Neuron (in vitro differentiated cells): ENCODE data around the gene TEX261.
A peak's percentile ranks its signal among the peaks of the same experiment; 100 is the strongest.

Experiments
- H2AFZ ChIP-seq: one replicate; pipeline ENCODE4 v1.6.1; 2013; ENCODE audit warnings: low read depth, mild to moderate bottlenecking, inconsistent platforms, low read length, moderate library complexity
- H3K27me3 ChIP-seq: one replicate; pipeline ENCODE4 v1.6.1; 2013; ENCODE audit warnings: low read length; ENCODE audit not compliant: insufficient read depth
- H3K36me3 ChIP-seq: one replicate; pipeline ENCODE4 v1.6.1; 2013; ENCODE audit warnings: low read length; ENCODE audit not compliant: insufficient read depth
- H3K4me1 ChIP-seq: one replicate; pipeline ENCODE4 v1.6.1; 2013; ENCODE audit warnings: low read length; ENCODE audit not compliant: insufficient read depth
- H3K4me3 ChIP-seq: 2 replicates; pipeline ENCODE4 v1.5.1; 2013; ENCODE audit warnings: mild to moderate bottlenecking, low read length, moderate library complexity
- H3K9me3 ChIP-seq: one replicate; pipeline ENCODE4 v1.6.1; 2013; ENCODE audit warnings: low read length

TEX261 gene

DNA sequence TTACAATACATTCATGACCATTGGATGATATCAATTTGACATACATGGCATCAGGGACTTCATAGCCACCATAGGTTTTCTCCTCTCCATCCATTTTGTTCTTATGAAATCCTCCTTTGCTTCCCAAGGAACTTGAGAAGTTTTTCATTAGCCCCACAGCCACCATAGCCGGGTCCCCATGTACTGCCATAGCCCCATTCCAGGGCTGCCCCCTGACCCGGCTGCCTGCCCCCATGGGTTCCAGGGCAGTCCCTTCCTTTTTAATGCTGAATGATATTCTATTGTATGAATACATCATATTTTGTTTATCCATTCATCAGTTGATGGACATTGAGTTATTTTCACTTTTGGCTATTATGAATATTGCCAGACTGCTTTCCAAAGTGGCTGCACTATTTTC is 38.5 kb downstream of the TEX261 start:
- Histone ChIP-seq H3K4me3 (no peak overlapping the region), H3K9me3 (no peaks in the 10 kb centered on the region), H3K36me3 (no peaks in the 10 kb centered on the region), H3K27me3 (no peaks in the 10 kb centered on the region), H3K4me1 (no peaks in the 10 kb centered on the region), H2AFZ (no peak overlapping the region)

GRCh38 chr2:70954886-70955285 is 39.8 kb downstream of the TEX261 start:
- Histone ChIP-seq H3K36me3 (no peaks in the 10 kb centered on the region), H3K27me3 (no peaks in the 10 kb centered on the region), H3K9me3 (no peaks in the 10 kb centered on the region), H2AFZ (no peak overlapping the region), H3K4me1 (no peaks in the 10 kb centered on the region), H3K4me3 (no peak overlapping the region)

GRCh38 chr2:70949086-70949485 is 45.6 kb downstream of the TEX261 start:
- Histone ChIP-seq H3K4me3 (no peak overlapping the region), H3K36me3 (no peaks in the 10 kb centered on the region), H3K27me3 (no peaks in the 10 kb centered on the region), H3K9me3 (no peaks in the 10 kb centered on the region), H3K4me1 (peaks cover 15% of the 10 kb centered on the region), H2AFZ (no peak overlapping the region)

GRCh38 chr2:70948337-70949003 is 46.2 kb downstream of the TEX261 start:
- H3K36me3 ChIP-seq, result no peaks in the 10 kb centered on the region
- H3K27me3 ChIP-seq, result no peaks in the 10 kb centered on the region
- peak overlapping the region; percentile 13 for H3K4me3 ChIP-seq
- no peak overlapping the region for H2AFZ ChIP-seq
- peaks cover 22% of the 10 kb centered on the region for H3K4me1 ChIP-seq
- H3K9me3 ChIP-seq, result no peaks in the 10 kb centered on the region

DNA sequence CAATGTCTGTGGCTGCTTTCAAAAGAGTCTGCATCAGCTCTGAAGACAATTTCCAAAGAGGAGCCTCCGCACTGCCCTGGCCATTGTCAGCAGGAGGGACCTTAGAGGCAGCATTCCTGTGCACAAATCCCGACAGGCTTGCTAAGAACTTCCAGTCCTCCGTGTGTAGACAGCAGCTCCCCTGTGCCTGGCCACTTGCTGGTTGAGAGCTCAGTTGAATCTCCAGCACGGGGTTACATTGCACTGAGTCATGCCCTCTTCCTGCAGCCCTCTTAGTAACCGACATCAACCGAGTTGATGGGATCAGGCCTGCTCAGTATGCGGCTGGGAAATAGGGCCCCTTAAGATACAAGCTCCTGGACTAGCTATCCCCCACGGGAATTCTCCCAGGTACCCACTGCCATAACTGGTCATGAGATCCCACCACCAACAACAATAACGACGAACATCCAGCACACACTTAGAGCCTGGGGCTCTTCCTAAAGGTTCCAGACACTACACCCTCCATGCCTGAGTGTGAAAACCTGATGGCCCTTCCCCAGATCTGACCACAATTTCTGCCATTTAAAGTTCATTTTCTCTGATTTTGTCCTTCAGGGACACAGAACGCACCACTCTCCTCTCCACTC is 47.0 kb downstream of the TEX261 start:
- Histone ChIP-seq H2AFZ (no peak overlapping the region), H3K9me3 (no peaks in the 10 kb centered on the region), H3K36me3 (no peaks in the 10 kb centered on the region), H3K4me3 (no peak overlapping the region), H3K27me3 (no peaks in the 10 kb centered on the region), H3K4me1 (peaks cover 30% of the 10 kb centered on the region)

- Histone ChIP-seq H3K9me3 (no peaks in the 10 kb centered on the region), H3K4me3 (no peak overlapping the region), H3K36me3 (no peaks in the 10 kb centered on the region), H3K4me1 (peaks cover 37% of the 10 kb centered on the region), H3K27me3 (no peaks in the 10 kb centered on the region), H2AFZ (no peak overlapping the region)
These were observed 47.7 kb downstream of the TEX261 start for GRCh38 chr2:70946832-70947442.

- no peaks in the 10 kb centered on the region for H3K9me3 ChIP-seq
- no peaks in the 10 kb centered on the region for H3K27me3 ChIP-seq
- H3K4me3 ChIP-seq, result no peak overlapping the region
- no peak overlapping the region for H2AFZ ChIP-seq
- H3K4me1 ChIP-seq, result peaks cover 43% of the 10 kb centered on the region
- no peaks in the 10 kb centered on the region for H3K36me3 ChIP-seq
These were observed 50.5 kb downstream of the TEX261 start for GRCh38 chr2:70944111-70944690.

GRCh38 chr2:70943205-70943871 is 51.3 kb downstream of the TEX261 start:
- H3K36me3 ChIP-seq, result no peaks in the 10 kb centered on the region
- H3K9me3 ChIP-seq, result no peaks in the 10 kb centered on the region
- H3K27me3 ChIP-seq, result no peaks in the 10 kb centered on the region
- H3K4me1 ChIP-seq, result peaks cover 50% of the 10 kb centered on the region
- H2AFZ ChIP-seq, result no peak overlapping the region
- H3K4me3 ChIP-seq, result no peak overlapping the region

GRCh38 chr2:70942396-70943204 is 52.1 kb downstream of the TEX261 start:
- Histone ChIP-seq H3K36me3 (no peaks in the 10 kb centered on the region), H3K4me1 (peaks cover 49% of the 10 kb centered on the region), H3K4me3 (no peak overlapping the region), H3K9me3 (no peaks in the 10 kb centered on the region), H2AFZ (no peak overlapping the region), H3K27me3 (no peaks in the 10 kb centered on the region)

- no peak overlapping the region for H3K4me3 ChIP-seq
- H3K36me3 ChIP-seq, result no peaks in the 10 kb centered on the region
- no peaks in the 10 kb centered on the region for H3K9me3 ChIP-seq
- H2AFZ ChIP-seq, result no peak overlapping the region
- H3K27me3 ChIP-seq, result no peaks in the 10 kb centered on the region
- H3K4me1 ChIP-seq, result peaks cover 47% of the 10 kb centered on the region
These were observed 53.0 kb downstream of the TEX261 start for GRCh38 chr2:70941701-70942100.

DNA sequence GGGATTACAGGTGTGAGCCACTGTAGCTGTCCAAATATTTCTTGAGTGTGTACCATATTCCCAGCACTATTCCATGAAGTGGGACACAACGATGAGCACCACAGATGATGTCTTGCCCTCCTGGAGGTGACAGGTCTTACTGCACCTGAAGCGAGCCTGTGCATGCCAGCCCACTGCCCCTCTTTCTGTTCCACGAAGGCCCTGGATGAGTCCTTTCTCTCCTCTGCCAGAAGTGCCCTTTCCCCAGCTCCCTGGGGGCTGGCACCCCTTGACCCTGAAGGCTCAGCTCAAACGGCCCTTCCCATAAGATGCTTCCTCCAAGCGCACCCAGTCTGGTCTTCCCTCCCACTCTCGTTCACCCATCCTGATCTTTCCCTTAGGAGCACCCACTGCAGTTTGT is 53.5 kb downstream of the TEX261 start:
- H3K4me3 ChIP-seq, result no peak overlapping the region
- H3K36me3 ChIP-seq, result no peaks in the 10 kb centered on the region
- H3K27me3 ChIP-seq, result no peaks in the 10 kb centered on the region
- peaks cover 46% of the 10 kb centered on the region for H3K4me1 ChIP-seq
- H2AFZ ChIP-seq, result no peak overlapping the region
- no peaks in the 10 kb centered on the region for H3K9me3 ChIP-seq

GRCh38 chr2:70939839-70940580 is 54.7 kb downstream of the TEX261 start:
- H3K4me3 ChIP-seq, result no peak overlapping the region
- H2AFZ ChIP-seq, result no peak overlapping the region
- H3K36me3 ChIP-seq, result no peaks in the 10 kb centered on the region
- no peaks in the 10 kb centered on the region for H3K9me3 ChIP-seq
- peaks cover 46% of the 10 kb centered on the region for H3K4me1 ChIP-seq
- no peaks in the 10 kb centered on the region for H3K27me3 ChIP-seq
